Measurements from ENCODE around the gene TBC1D10B. TPM values are rescaled to one million over a fixed set of nuclear protein-coding genes. Genes with fewer than 3 reads are reported as not detected.

Gene TBC1D10B
- total and polyA plus RNA-seq, 9 of the 15 experiments (the other 6 are each of a cell fraction or from before 2014, with no cell fraction given): 2.2 to 55.4 (median 17.5) TPM

- in situ Hi-C loops (cut with MboI): loop anchor here (25.0 kb wide), 1 partner anchor 912 kb away; the partner anchor contains the start of genes BOLA2, SLX1B and SULT1A4
- CTCF ChIA-PET (ENCODE audit: low intra/inter-chr PET ratio): no interaction called here
- ATAC-seq: no peak
- TF ChIP-seq GABPA (tag; conservative IDR thresholded peaks at IDR 0.05; ENCODE audit: low read depth) (no peak), JUNB (CRISPR knock-in tag; conservative IDR thresholded peaks at IDR 0.05) (no peak), POLR2B (IDR thresholded peaks at IDR 0.05; ENCODE audit: low read depth, partially characterized antibody) (no peak), ATF2 (CRISPR knock-in tag; IDR thresholded peaks at IDR 0.05) (no peak), BHLHE40 (IDR thresholded peaks at IDR 0.05; ENCODE audit: low read length) (no peak), ZNF586 (CRISPR knock-in tag; conservative IDR thresholded peaks at IDR 0.05) (no peak), USF2 (CRISPR knock-in tag; IDR thresholded peaks at IDR 0.05) (no peak), FIP1L1 (IDR thresholded peaks at IDR 0.05; ENCODE audit: low read depth, low read length, poor library complexity, severe bottlenecking) (no peak), SMAD3 (CRISPR knock-in tag; conservative IDR thresholded peaks at IDR 0.05) (no peak), SP2 (IDR thresholded peaks at IDR 0.05; ENCODE audit: extremely low read depth, low read depth, low read length, poor library complexity, severe bottlenecking) (no peak), ZNF699 (CRISPR knock-in tag; IDR thresholded peaks at IDR 0.05; ENCODE audit: insufficient replicate concordance) (no peak), RBM34 (IDR thresholded peaks at IDR 0.05; ENCODE audit: borderline replicate concordance, insufficient read depth, low read length) (no peak), MAX (CRISPR knock-in tag; IDR thresholded peaks at IDR 0.05) (no peak), HMG20A (CRISPR knock-in tag; conservative IDR thresholded peaks at IDR 0.05) (no peak), TGIF2 (CRISPR knock-in tag; IDR thresholded peaks at IDR 0.05) (no peak)
- TF ChIP-seq, protein P1, sequence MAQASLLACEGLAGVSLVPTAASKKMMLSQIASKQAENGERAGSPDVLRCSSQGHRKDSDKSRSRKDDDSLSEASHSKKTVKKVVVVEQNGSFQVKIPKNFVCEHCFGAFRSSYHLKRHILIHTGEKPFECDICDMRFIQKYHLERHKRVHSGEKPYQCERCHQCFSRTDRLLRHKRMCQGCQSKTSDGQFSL (CRISPR knock-in tag; IDR thresholded peaks at IDR 0.05): no peak
- TF ChIP-seq, protein P1 (tag; IDR thresholded peaks at IDR 0.05): no peak
- TF ChIP-seq, protein P2, sequence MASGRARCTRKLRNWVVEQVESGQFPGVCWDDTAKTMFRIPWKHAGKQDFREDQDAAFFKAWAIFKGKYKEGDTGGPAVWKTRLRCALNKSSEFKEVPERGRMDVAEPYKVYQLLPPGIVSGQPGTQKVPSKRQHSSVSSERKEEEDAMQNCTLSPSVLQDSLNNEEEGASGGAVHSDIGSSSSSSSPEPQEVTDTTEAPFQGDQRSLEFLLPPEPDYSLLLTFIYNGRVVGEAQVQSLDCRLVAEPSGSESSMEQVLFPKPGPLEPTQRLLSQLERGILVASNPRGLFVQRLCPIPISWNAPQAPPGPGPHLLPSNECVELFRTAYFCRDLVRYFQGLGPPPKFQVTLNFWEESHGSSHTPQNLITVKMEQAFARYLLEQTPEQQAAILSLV (tag; IDR thresholded peaks at IDR 0.05): no peak
These were observed 4.2 kb upstream of the TBC1D10B start, which contains the start of gene MYL11 for GRCh38 chr16:30374538-30374937. Gene MYL11 (plus strand): TSS chr16:30374802. CDS start chr16:30374858, 56 bp downstream.

More at GRCh38 chr16:30374538-30374937, 4.2 kb upstream of the TBC1D10B start, which contains the start of gene MYL11:
- peaks cover 13% of the 10 kb centered on the region for H3K79me2 ChIP-seq (ENCODE audit: control insufficient read depth, insufficient read depth, low read length)
- POLR2A ChIA-PET: no interaction called here
- no peaks in the 10 kb centered on the region; the same call in 1 of the 2 replicates for H4K20me1 ChIP-seq (replicated peaks; ENCODE audit: control insufficient read depth, insufficient read depth, low read length)
- 85% methylated on average over 6 of the region's 6 CpGs for WGBS (ENCODE audit: insufficient coverage, low coverage, missing lambda C conversion rate)
- FAIRE-seq (no peak), DNase-seq (ENCODE audit: extremely low read depth in 1 of 4, low spot score in 3 of 4) (no peak)
- no peak within 1 kb of the TSS for H2AFZ ChIP-seq (ENCODE audit: low read depth, low read length)
- intact Hi-C loops (cut with micrococcal nuclease): loop anchor here (5.0 to 10.0 kb wide), 2 partner anchors 33 to 310 kb away; partner anchors contain the start of genes ALDOA and ZNF771
- H3K9me1 ChIP-seq (ENCODE audit: control insufficient read depth, insufficient read depth, low read length): no peaks in the 10 kb centered on the region
- peak within 1 kb of the TSS in 1 of 2 experiments; percentile 38; a peak in 2 of 4 replicates for H3K9ac ChIP-seq (ENCODE audit: insufficient read depth in 1 of 2, low read depth in 2 of 2, low read length in 2 of 2)
- H3K9me3 ChIP-seq (replicated peaks; ENCODE audit: control insufficient read depth, insufficient read depth, low read depth, low read length): no peaks in the 10 kb centered on the region
- BruUV-seq (replicated peaks): no TSS peak
- H3K4me1 ChIP-seq (replicated peaks in 1 of 2; ENCODE audit: control insufficient read depth in 2 of 2, insufficient read depth in 2 of 2, low read length in 2 of 2): peaks cover 32 to 59% of the 10 kb centered on the region in 2 experiments
- no peak within 1 kb of the TSS for H3K4me3 ChIP-seq
- H3K27ac ChIP-seq (ENCODE audit: extremely low read depth, low read depth, low read length): no peak within 1 kb of the TSS
- H3K27me3 ChIP-seq (ENCODE audit: control insufficient read depth in 2 of 2, insufficient read depth in 2 of 2, low read length in 2 of 2): no peaks in the 10 kb centered on the region
- no peaks in the 10 kb centered on the region for H3K36me3 ChIP-seq (ENCODE audit: control insufficient read depth, insufficient read depth, low read length)
- no peak within 1 kb of the TSS for H3K4me2 ChIP-seq (ENCODE audit: insufficient read depth, low read length)

All from K562 (cell line).